ENCODE results near the gene CSTB. TPM values are rescaled to one million over a fixed set of nuclear protein-coding genes. Genes with fewer than 3 reads are reported as not detected.

CSTB gene
- total and polyA plus RNA-seq, 2 of the 8 experiments (the other 6 are each of a cell fraction or from before 2014, with no cell fraction given) = 53.8 to 64.1 TPM

DNA sequence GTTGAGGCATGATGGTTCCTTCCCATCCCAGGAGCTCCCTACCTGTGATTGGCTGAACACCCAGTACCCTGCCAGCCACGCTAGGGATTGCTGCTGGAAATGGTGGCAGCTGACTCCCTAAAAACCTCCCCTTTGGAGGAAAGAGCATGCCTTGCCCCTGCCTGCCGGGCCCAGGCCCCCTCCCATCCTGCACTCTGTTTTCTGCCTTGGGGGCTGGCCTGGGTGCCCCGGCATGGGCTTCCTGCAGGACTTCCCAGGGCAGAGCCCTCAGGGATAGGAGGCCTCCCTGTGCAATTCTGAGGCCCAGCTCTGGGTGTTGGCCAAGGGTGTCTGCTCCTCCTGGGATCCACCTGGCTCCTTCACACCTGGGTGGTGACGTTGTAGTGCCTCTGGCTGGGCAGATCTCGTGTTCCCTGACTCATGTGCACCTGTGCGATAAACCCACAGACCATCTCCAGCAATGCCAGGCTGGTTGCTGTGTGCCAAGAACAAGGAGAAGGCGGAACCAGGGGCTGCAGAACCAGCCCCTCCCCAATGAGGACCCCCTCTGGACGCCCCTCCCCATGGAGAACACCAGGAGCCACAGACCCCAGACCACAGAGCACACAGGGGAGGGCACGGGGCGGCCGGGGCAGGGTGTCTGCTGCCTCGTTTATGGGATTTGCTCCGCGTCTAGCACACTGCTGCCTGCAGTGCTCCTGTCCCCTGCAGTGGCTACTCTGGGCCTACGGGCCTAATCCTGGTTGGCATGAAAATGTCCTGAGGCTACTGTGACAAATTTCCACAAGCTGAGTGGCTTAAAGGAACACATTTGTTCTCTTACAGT, 13.6 kb downstream of the CSTB start:
- Histone ChIP-seq H4K8ac (ENCODE audit: extremely low read depth, insufficient read depth, low read length) (no peak overlapping the region), H3K4me1 (replicated peaks in 1 of 4; ENCODE audit: control insufficient read depth in 3 of 4, insufficient read depth in 4 of 4, low read length in 3 of 4) (peaks cover 0 to 2% (median 0%) of the 10 kb centered on the region in 4 experiments; a peak in 1 of 7 replicates), H2AFZ (ENCODE audit: low read length) (no peak overlapping the region), H3K56ac (replicated peaks; ENCODE audit: insufficient read length, low read depth, low read length) (no peak overlapping the region), H4K5ac (ENCODE audit: insufficient read length, low read depth, low read length) (no peak overlapping the region), H3K27me3 (replicated peaks in 1 of 4; ENCODE audit: control insufficient read depth in 3 of 4, extremely low read depth in 1 of 4, insufficient read depth in 3 of 4, low read length in 3 of 4) (no peaks in the 10 kb centered on the region), H2BK20ac (ENCODE audit: low read length) (no peak overlapping the region), H3K4me3 (ENCODE audit: extremely low read depth in 1 of 4, insufficient read depth in 2 of 4, low read depth in 3 of 4, low read length in 4 of 4) (no peak overlapping the region), H4K20me1 (replicated peaks in 1 of 2; ENCODE audit: control insufficient read depth in 1 of 2, insufficient read depth in 2 of 2, low read length in 2 of 2) (peaks cover 0 to 6% of the 10 kb centered on the region in 2 experiments), H2AK5ac (ENCODE audit: low read depth, low read length) (no peak overlapping the region), H3K23me2 (ENCODE audit: low read depth, low read length) (no peaks in the 10 kb centered on the region), H3K79me2 (ENCODE audit: control insufficient read depth in 1 of 2, insufficient read depth in 2 of 2, low read length in 2 of 2) (no peaks in the 10 kb centered on the region), H2BK15ac (ENCODE audit: low read length) (no peak overlapping the region), H3K4me2 (ENCODE audit: insufficient read depth in 1 of 2, low read depth in 2 of 2, low read length in 2 of 2) (no peak overlapping the region), H2BK5ac (ENCODE audit: low read depth, low read length) (no peak overlapping the region), H3K79me1 (ENCODE audit: low read depth, low read length) (no peaks in the 10 kb centered on the region), H2BK12ac (ENCODE audit: low read depth, low read length) (no peak overlapping the region), H3K23ac (ENCODE audit: insufficient read length) (no peak overlapping the region), H3K36me3 (ENCODE audit: control insufficient read depth in 2 of 4, insufficient read depth in 4 of 4, low read length in 3 of 4) (peaks cover 0 to 15% (median 3%) of the 10 kb centered on the region in 4 experiments; a peak in 4 of 8 replicates), H3K9me3 (ENCODE audit: insufficient read depth in 2 of 2, low read depth in 1 of 2, low read length in 1 of 2) (no peaks in the 10 kb centered on the region), H4K91ac (replicated peaks; ENCODE audit: insufficient read length, low read length) (no peak overlapping the region), H3K4ac (replicated peaks; ENCODE audit: insufficient read length, low read depth, low read length) (no peak overlapping the region), H3K27ac (ENCODE audit: low read depth, low read length) (no peak overlapping the region), H3K14ac (ENCODE audit: insufficient read length) (no peak overlapping the region), H3K9ac (replicated peaks in 1 of 4; ENCODE audit: extremely low read depth in 1 of 4, low read depth in 3 of 4, low read length in 3 of 4) (no peak overlapping the region), H2BK120ac (replicated peaks; ENCODE audit: low read depth, low read length) (no peak overlapping the region), H3K18ac (ENCODE audit: extremely low read depth, low read length) (no peak overlapping the region)
- no peak for FAIRE-seq
- ChIA-PET POLR2A (ENCODE audit: partially characterized antibody) (interaction anchor here (0.7 to 3.4 kb wide), 2 partner anchors 10 to 35 kb away, joined by 3 to 28 read pairs; no protein-coding TSS in a partner anchor), CTCF (ENCODE audit: partially characterized antibody) (interaction anchor here (1.1 to 2.0 kb wide), 2 partner anchors 8 to 26 kb away, joined by 3 to 7 read pairs; no protein-coding TSS in a partner anchor)
- WGBS, 2 experiments (ENCODE audit: extremely low coverage in 1 of 2, insufficient coverage in 1 of 2, insufficient read length in 1 of 2, insufficient replicate concordance in 2 of 2, low coverage in 1 of 2, low lambda C conversion rate in 2 of 2, missing lambda C conversion rate in 1 of 2) = 96% methylated on average over 12 of the region's 15 CpGs; no CpG with 5 or more reads in 1 of the 2 experiments
- TF ChIP-seq TAF7 (optimal IDR thresholded peaks at IDR 0.05; ENCODE audit: borderline replicate concordance, low read depth, low read length) = no peak
- no peak for DNase-seq (ENCODE audit: low read depth in 1 of 2, low spot score in 2 of 2)
